Skeletal muscle cell (primary cell): ENCODE results near the gene CECR2.

Experiments used
- DNase-seq: peaks from one replicate; pipeline ENCODE4 v3.0.0-alpha.2; 2010; ENCODE audit warnings: low read depth
- H3K4me3 ChIP-seq: 2 replicates; pipeline ENCODE4 v1.5.1; 2011; ENCODE audit warnings: low read depth, mild to moderate bottlenecking, control low read depth, low read length, moderate library complexity

CECR2 gene

GRCh38 chr22:17436382-17436980, 67.2 kb downstream of the CECR2 start:
- H3K4me3 ChIP-seq: no peak overlapping the region
- DNase-seq: no peak

- DNase-seq: no peak
- no peak overlapping the region for H3K4me3 ChIP-seq
These were observed 67.7 kb downstream of the CECR2 start for GRCh38 chr22:17436981-17437412.

- H3K4me3 ChIP-seq: no peak overlapping the region
- DNase-seq: no peak
These were observed 68.8 kb downstream of the CECR2 start for GRCh38 chr22:17438026-17438425.

DNA sequence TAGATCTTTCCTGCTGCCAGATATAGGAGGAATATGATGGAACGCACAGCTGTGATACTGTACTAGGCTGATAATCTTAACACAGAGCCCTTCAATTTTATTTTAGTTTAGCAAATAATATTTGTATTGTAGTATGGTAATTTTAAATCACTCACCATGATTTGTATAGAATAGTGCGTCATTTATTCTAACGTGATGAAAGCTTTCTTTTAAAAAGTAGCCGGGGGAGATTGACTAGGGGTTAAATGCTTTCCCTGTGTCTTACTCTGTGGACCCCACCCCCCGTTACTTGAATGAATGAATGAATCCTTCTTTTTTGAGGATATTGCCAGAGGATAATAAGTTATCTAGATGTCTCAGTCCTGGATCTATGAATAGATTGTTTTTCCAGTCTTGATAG, 72.1 kb downstream of the CECR2 start:
- H3K4me3 ChIP-seq: no peak overlapping the region
- no peak for DNase-seq

GRCh38 chr22:17443405-17444203, 74.3 kb downstream of the CECR2 start:
- no peak for DNase-seq
- H3K4me3 ChIP-seq: no peak overlapping the region

GRCh38 chr22:17444204-17444504, 74.9 kb downstream of the CECR2 start:
- no peak overlapping the region for H3K4me3 ChIP-seq
- no peak for DNase-seq

- no peak for DNase-seq
- no peak overlapping the region for H3K4me3 ChIP-seq
These were observed 77.4 kb downstream of the CECR2 start for GRCh38 chr22:17446698-17447097.

- DNase-seq: no peak
- no peak overlapping the region for H3K4me3 ChIP-seq
These were observed 82.1 kb downstream of the CECR2 start for GRCh38 chr22:17451316-17451715.

- H3K4me3 ChIP-seq: no peak overlapping the region
- no peak for DNase-seq
These were observed 91.6 kb downstream of the CECR2 start for GRCh38 chr22:17460895-17461294.

GRCh38 chr22:17470880-17471500, 101.7 kb downstream of the CECR2 start:
- no peak for DNase-seq
- no peak overlapping the region for H3K4me3 ChIP-seq

- DNase-seq: no peak
- H3K4me3 ChIP-seq: no peak overlapping the region
These were observed 102.8 kb downstream of the CECR2 start for GRCh38 chr22:17471886-17472535.

GRCh38 chr22:17472932-17473331, 103.7 kb downstream of the CECR2 start:
- no peak overlapping the region for H3K4me3 ChIP-seq
- DNase-seq: no peak

DNA sequence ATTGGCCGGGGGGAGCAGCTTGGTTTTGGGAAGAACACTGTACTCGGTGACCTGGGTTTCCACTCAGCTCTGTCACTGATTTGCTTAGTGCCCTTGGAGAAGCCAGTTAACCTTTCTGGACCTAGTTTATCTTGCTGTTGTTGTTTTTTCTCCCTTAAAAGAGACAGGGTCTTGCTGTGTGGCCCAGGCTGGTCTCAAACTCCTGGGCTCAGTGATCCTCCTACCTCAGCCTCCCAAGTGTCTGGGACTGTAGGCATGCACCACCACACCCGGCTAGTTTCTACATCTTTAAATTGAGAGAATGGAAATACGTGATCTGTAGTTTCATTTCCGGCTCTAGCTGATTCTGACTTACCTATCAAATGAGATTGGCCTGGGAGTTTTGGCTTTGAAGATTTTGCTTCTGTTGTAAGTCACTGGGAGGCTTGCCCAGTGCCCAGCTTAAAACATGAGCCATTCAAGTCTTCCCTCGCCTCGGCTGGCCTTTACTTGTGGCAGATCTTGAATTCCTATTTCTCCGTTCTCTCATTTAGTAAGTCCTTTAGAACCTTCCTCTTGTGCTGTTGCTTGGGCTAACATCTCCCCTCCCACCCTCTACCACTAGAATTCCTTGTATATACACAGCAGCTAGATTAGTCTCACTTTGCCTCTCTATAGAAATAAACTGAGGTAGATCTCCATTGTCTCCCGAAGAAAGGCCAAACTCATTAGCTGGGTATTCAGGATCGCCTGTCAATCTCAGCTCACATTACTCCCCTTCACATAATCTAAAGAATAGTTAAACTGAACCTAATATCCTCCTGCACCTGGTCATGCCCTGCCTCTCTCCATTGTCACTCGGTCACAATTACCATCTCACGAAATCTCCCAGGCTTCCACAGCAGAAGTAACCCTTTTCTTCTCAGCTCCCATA, 106.3 kb downstream of the CECR2 start:
- no peak for DNase-seq
- no peak overlapping the region for H3K4me3 ChIP-seq

GRCh38 chr22:17476838-17477237, 107.6 kb downstream of the CECR2 start:
- DNase-seq: no peak
- H3K4me3 ChIP-seq: no peak overlapping the region

DNA sequence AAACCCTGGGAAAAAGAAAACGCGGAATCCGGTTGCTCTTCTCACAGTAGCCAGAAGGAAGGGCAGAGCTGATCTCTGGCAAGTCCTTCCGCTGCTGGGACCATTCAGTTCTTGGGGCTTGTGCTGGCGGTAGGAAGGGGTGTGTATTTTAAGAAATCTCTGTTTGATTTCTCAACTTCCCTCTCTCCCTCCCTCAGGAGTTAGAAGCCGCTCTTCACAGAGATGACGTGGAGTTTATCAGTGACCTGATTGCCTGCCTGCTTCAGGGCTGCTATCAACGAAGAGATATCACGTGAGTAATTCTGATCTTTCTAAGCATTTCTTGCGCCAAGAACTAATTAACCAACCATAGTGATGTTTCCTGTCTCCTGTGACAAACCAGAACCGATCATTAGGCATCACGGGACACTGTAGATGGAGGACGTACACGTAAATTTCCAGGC, 108.2 kb downstream of the CECR2 start:
- DNase-seq: no peak
- no peak overlapping the region for H3K4me3 ChIP-seq

- H3K4me3 ChIP-seq: no peak overlapping the region
- DNase-seq: no peak
These were observed 109.9 kb downstream of the CECR2 start for GRCh38 chr22:17479135-17479534.

DNA sequence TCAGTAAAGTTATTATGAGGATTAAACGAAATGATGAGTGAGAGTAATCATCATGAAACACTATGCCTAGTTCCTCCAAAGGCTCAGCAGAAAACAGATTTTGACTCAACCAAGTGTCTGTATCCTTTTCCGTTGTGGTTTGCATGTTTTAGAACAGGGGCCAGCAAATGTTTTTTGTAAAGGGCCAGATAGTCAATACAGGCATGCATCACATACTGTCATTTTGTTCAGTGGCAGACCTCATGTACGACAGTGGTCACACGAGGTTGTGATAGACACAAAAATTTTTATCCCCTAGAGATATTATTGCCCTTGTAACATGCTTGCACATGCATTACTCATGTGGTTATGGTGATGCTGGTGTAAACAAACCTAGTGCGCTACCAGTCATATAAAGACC, 112.2 kb downstream of the CECR2 start:
- no peak overlapping the region for H3K4me3 ChIP-seq
- DNase-seq: no peak

DNA sequence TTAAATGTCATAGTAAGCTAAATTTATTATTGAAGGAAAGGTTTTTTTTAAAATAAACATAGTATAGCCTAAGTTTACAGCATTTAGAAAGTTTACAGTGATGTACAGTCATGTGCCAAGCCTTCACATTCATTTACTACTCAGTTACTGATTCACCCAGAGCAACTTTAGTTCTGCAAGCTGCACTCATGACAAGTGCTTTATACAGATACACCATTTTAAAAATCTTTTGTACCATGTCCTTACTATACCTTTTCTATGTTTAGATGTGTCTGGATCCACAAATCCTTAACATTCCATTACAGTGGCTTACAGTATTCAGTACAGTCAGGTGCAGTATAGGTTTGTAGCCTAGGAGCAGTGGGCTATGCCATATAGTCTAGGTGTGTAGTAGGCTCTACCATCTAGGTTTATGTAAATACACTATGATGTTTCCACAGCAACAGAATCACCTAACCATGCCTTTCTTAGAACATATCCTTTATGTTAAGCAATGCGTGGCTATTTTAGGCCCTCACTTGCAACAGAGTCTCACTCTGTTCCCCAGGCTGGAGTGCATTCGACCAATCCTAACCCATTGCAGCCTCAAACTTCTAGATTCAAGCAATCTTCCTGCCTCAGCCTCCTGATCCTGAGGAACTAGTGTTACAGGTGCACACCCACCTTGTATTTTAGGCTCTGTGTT, 114.6 kb downstream of the CECR2 start:
- no peak for DNase-seq
- H3K4me3 ChIP-seq: no peak overlapping the region

DNA sequence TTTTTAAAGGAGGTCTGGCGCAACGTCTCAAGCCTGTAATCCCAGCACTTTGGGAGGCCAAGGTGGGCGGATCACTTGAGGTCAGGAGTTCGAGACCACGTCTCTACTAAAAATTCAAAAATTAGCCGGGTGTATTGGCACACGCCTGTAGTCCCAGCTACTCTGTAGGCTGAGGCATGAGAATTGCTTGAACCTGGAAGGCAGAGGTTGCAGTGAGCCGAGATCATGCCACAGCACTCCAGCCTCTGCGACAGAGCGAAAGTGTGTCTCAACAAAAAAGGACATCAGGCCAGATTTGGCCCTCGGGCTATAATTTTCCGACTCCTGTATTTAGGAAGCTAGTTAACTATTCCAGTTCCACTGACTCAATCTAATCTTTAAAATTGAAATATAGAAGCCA, 115.3 kb downstream of the CECR2 start:
- no peak for DNase-seq
- no peak overlapping the region for H3K4me3 ChIP-seq
